Measurements from ENCODE around the gene SLC66A2. TPM values are rescaled to one million over a fixed set of nuclear protein-coding genes. Genes with fewer than 3 reads are reported as not detected.

Gene SLC66A2
- total and polyA plus RNA-seq, 2 donors (not counting 1 experiment from before 2014, with no cell fraction given) = 44.4 to 45.1 TPM

DNA sequence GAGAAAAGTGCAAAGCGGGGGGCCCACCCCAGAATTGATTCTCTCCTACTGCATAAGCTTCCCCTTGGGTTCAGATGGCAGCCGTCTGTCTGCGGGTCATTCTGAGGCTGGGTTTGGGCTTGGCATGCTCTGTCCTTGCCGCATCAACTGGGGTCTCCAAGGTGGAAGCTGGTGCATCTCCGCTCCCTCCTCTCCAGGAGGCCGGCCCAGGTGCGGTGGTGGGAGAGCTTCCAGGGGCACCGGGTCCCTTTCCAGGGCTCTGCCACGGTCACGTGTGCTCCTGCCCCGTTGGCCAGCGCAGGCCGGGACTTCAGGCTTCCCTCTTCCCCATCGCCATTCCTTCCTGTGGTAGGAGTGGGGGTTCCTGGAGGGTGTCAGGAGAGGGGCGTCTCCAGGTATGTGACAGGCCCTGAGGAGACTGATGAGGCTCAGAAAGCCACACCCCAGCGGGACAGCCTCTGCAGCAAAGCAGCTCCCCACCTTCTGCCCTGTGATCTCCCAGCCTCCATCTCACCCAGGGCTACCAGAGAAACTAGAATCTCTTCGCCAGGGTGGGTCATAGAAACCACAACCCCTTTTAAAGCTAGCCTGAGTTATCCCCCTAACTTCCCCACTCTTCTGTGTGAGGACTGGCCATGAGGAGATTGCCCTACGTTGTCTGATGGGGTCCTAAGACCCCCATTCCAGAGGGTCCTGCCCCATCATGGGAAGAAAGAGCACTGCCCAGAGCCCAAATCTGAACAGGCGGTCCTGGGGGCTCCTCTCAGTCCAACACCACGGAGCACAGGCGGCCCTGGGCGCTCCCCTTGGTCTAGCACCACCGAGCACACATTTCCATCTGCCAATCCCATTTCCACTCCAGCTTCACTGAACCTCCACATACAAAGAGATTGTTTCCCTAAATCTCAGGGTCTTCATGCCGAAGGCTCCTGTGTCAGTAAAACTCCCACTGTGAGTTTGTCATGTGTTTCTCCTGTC, 76.6 kb downstream of the SLC66A2 start:
- Histone ChIP-seq H3K36me3 (replicated peaks in 1 of 2; ENCODE audit: control extremely low read depth in 1 of 2, control insufficient read depth in 1 of 2, extremely low read depth in 1 of 2, insufficient read depth in 2 of 2, low read length in 1 of 2) (no peaks in the 10 kb centered on the region), H3K4me3 (ENCODE audit: control extremely low read depth in 1 of 5, extremely low read depth in 1 of 5, insufficient read depth in 1 of 5, low read depth in 2 of 5, low read length in 4 of 5) (no peak overlapping the region), H3K79me2 (ENCODE audit: control insufficient read depth, insufficient read depth, low read length) (no peaks in the 10 kb centered on the region), H3K9me3 (ENCODE audit: control extremely low read depth in 1 of 3, control insufficient read depth in 2 of 3, insufficient read depth in 1 of 3, low read length in 2 of 3) (peaks cover 0 to 21% (median 0%) of the 10 kb centered on the region in 3 donors), H3K27ac (ENCODE audit: low read length in 2 of 2) (no peak overlapping the region), H3K27me3 (replicated peaks in 1 of 4; ENCODE audit: control extremely low read depth in 1 of 4, control insufficient read depth in 3 of 4, insufficient read depth in 4 of 4, low read length in 3 of 4) (peaks cover 0 to 4% (median 0%) of the 10 kb centered on the region in 4 experiments), H3K4me2 (replicated peaks; ENCODE audit: low read depth, low read length, poor library complexity, severe bottlenecking) (no peak overlapping the region), H3K9ac (ENCODE audit: low read length) (no peak overlapping the region), H2AFZ (ENCODE audit: insufficient read depth, low read depth, low read length, poor library complexity, severe bottlenecking) (no peak overlapping the region), H3K4me1 (ENCODE audit: control insufficient read depth in 2 of 2, insufficient read depth in 2 of 2, low read length in 2 of 2) (no peaks in the 10 kb centered on the region), H4K20me1 (ENCODE audit: control insufficient read depth, insufficient read depth, low read length, poor library complexity, severe bottlenecking) (no peaks in the 10 kb centered on the region)
- POLR2A ChIA-PET = no interaction called here
- CTCF ChIA-PET = interaction anchor here (0.6 kb wide), 1 partner anchor 23 kb away, joined by 3 read pairs; no protein-coding TSS in a partner anchor
- 85% methylated on average over 16 of the region's 24 CpGs for WGBS (ENCODE audit: insufficient coverage)
- TF ChIP-seq, protein P1, sequence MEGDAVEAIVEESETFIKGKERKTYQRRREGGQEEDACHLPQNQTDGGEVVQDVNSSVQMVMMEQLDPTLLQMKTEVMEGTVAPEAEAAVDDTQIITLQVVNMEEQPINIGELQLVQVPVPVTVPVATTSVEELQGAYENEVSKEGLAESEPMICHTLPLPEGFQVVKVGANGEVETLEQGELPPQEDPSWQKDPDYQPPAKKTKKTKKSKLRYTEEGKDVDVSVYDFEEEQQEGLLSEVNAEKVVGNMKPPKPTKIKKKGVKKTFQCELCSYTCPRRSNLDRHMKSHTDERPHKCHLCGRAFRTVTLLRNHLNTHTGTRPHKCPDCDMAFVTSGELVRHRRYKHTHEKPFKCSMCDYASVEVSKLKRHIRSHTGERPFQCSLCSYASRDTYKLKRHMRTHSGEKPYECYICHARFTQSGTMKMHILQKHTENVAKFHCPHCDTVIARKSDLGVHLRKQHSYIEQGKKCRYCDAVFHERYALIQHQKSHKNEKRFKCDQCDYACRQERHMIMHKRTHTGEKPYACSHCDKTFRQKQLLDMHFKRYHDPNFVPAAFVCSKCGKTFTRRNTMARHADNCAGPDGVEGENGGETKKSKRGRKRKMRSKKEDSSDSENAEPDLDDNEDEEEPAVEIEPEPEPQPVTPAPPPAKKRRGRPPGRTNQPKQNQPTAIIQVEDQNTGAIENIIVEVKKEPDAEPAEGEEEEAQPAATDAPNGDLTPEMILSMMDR (IDR thresholded peaks at IDR 0.05) = no peak
- no peak for TF ChIP-seq EZH2 (IDR thresholded peaks at IDR 0.05; ENCODE audit: borderline replicate concordance, insufficient read depth, low read depth, low read length, poor library complexity, severe bottlenecking)
- ATAC-seq (ENCODE audit: low read depth) (no peak), DNase-seq (no peak)
- Mint-ChIP-seq H3K4me1 (no peaks in the 10 kb centered on the region), H3K27ac (no peak overlapping the region), H3K9me3 (ENCODE audit: insufficient read depth) (peaks cover 3% of the 10 kb centered on the region), H3K27me3 (no peaks in the 10 kb centered on the region), H3K4me3 (no peak overlapping the region)
- intact Hi-C loops (cut with micrococcal nuclease) = no loop called here

Measured in B cell (primary cell).